GM23248 (cell line): ENCODE measurements around the gene PGP.

Experiments used
- EZH2 ChIP-seq: fragments of 200-600 bp; sonication (generic); IDR thresholded peaks from 2 replicates; pipeline ENCODE4 v1.6.1; 2018; ENCODE audit warnings: antibody characterized with exemption, mild to moderate bottlenecking; ENCODE audit not compliant: insufficient read depth, poor library complexity, severe bottlenecking
- EZH2phosphoT487 ChIP-seq: fragments of 200-600 bp; sonication (generic); IDR thresholded peaks from 2 replicates; pipeline ENCODE4 v1.6.1; 2018; ENCODE audit warnings: antibody characterized with exemption, moderate library complexity, mild to moderate bottlenecking, low read depth; ENCODE audit not compliant: insufficient read depth

DNA sequence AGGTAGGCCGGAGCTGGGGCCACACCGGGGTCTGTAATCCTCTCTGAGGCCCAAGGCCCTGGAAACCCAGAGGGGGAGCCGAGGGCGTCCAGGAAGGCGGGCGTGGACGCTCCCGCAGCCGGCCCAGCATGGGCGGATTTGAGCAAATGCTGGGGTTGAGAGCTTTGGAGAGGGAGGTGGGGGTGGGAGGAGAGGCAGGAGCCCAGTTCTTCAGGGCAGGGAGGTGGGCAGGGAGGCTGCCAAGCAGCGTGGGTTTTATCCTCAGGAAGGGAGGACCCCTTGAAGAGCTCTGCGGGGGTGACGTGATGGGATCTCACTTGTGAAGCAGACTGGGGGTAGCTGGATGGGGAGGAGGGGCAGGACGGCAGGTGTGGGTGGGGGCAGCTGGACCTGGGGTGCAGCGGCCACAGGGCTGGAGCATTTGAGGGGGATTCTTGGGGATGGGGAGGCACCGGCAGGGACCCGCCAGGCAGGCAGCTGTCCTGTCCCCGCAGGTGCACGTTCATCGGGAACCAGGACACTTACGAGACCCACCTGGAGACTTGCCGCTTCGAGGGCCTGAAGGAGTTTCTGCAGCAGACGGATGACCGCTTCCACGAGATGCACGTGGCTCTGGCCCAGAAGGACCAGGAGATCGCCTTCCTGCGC, 41.8 kb downstream of the PGP start:
- no peak for TF ChIP-seq EZH2phosphoT487
- no peak for TF ChIP-seq EZH2
